Hepatic stellate cell (primary cell): ENCODE measurements around the gene MBNL2.

Source experiments
- DNase-seq: peaks from one replicate; pipeline ENCODE4 v3.0.0; 2011; ENCODE audit warnings: low spot score

The MBNL2 gene

DNA sequence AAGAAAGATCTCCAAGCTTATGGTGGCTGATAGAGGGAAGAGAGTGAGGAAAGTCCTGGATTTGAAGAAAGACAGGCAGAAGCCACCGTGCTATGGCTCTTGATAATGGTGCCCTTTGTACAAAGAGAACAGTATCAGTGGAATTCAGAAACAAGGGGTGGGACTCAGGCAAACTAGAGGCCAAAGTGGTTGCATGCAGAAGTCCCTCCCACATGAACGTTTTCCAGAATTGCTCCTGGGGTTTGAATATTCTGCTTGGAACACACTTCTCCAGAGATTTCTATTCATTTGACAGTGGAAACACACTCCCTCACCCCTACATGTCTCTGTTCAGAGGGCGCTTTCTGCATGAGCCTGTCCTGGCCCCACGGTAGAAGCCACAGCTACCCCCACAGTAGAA is 10.1 kb upstream of the MBNL2 start:
- DNase-seq = no peak

DNA sequence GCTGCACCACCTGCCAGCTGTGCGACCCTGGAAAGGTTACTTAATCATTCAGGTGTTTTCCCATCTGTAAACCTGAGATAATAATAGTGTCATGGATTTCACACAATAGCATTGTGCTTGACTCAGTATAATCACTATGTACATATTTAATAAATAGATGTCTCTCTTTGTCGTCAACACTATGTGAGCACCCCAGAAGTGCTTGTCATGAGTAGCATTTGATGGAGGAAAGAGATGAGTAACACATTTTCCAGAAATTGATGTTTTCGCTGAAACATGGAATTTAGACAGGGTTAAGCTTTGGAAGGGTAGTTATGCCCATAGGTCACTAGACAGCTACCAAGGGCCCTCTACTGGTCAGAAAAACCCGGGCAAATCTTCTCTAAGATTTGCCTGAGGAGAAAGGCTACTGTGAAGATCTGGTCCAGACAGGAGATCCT is 9.5 kb upstream of the MBNL2 start:
- DNase-seq = peak; percentile 45

- DNase-seq = no peak
These were observed 7.2 kb upstream of the MBNL2 start for GRCh38 chr13:97214921-97215320.

- no peak for DNase-seq
These were observed 6.8 kb upstream of the MBNL2 start for GRCh38 chr13:97215325-97215724.

GRCh38 chr13:97219226-97219625 is 2.9 kb upstream of the MBNL2 start:
- no peak for DNase-seq

GRCh38 chr13:97220151-97220900 is 1.8 kb upstream of the MBNL2 start:
- no peak for DNase-seq

DNA sequence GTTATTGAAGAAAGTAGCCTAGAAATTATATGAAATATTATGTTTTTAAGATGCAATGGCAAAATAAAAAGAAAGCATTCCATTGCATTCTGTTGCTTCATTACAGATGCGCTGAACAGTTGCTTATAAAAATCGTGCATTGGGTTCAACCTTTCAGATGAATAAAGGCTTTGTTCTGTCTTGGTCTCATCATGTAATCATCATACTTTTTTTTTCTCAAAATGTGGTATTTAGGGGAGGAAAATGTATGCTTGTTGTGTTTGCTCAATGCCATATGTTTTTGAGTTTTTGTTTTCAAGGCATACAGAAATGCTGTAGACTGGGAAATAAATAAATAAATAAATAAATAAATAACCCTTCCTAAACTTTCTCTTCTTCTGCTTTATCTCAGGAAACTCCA is 1.1 kb upstream of the MBNL2 start:
- DNase-seq = no peak

DNA sequence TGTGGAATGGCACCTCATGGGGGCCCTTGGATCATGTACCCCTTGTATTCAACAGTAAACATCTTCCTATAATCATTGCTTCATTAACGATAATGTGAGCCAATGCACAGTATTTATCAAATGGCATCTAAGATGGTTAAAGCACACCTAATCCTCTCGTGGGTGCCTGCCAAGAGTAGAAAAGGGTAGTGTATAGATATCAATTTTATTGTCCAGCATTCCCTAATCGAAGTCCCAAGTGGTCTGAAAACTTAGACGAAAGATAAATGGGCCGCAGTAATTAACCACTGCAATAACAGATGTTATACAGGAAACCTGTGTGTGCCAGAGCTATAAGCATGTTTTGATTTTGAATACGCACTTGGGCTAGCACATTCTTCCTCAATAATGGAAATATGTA is 667 bp upstream of the MBNL2 start:
- no peak for DNase-seq

- no peak for DNase-seq
These were observed 1.0 kb downstream of the MBNL2 start for GRCh38 chr13:97223037-97223710.

- DNase-seq = peak; percentile 64
These were observed 1.8 kb downstream of the MBNL2 start for GRCh38 chr13:97223711-97224541.

DNA sequence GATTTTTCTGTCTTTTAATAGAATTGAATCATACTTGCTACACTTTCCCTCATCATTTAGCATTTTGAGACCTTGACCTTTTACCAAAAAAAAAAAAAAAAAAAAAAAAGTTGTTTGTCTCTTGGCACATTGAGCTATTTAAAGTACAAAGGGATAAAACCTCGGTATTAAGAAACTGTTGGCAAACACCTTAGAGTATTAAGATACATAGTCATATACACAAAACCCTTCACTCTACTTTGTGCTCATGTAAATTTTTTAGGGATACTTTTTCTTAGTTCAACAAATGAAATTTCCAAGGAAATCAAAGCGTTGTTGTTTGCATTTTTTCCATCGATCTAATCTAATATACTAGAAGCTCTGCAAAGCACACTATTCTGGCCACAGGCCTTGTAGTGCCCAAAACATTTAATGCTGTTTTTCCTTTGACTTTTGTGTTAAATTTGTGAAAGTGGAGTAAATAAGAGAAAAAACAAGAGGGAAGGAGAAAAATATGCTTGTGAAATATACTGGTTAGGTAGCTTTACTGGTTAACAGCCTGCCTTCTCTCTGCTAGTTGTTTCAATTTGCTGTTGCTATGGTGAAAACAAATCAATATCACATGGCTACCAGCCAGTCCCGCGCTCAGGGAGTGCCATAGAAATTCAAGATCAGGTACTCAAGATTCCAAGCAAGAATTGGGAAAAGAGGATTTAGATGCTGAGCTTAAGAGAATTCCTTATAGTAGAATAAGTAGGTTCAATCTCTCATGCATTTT is 2.6 kb downstream of the MBNL2 start:
- DNase-seq = no peak

GRCh38 chr13:97225533-97225932 is 3.4 kb downstream of the MBNL2 start:
- no peak for DNase-seq

GRCh38 chr13:97226013-97226412 is 3.9 kb downstream of the MBNL2 start:
- DNase-seq = no peak

DNA sequence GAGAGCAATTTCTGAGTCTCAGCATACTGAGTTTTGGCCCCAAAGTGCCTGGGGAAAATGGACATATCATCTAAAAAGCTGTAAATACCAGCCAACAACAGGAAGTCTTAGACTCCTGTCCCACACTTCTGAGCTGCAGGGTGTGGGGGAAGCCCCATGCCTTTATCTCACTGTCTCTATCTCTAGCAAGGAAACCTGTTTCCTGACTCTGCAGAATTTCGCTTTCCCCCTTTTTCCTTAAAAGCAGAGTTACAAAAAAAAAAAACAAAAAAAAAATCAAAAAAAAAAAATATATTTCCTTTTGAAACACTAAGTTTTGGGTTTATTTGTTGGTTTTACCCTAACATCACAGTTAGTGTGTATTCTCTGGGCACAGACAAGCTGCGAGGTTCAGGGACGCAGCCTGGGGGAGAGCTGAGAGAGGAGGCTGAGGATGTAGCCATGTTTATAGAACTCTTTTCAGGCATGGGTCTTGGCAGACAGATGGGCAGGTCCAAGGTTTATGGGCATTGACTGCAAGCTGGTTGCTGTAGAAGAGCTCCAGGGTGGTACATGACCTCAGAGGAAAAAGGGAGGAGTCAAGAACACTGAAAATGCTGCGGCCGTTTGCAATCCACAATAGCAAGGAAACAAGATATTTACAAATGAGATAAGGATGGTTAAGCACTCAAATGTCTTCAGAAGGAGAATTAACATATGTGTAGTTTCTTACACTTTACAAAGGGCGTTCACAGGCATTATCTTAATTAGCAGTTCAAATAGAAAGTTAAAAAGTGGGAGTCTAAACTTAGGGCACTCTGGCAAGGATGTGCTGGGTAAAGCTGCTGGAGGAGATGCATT is 4.9 kb downstream of the MBNL2 start:
- no peak for DNase-seq

DNA sequence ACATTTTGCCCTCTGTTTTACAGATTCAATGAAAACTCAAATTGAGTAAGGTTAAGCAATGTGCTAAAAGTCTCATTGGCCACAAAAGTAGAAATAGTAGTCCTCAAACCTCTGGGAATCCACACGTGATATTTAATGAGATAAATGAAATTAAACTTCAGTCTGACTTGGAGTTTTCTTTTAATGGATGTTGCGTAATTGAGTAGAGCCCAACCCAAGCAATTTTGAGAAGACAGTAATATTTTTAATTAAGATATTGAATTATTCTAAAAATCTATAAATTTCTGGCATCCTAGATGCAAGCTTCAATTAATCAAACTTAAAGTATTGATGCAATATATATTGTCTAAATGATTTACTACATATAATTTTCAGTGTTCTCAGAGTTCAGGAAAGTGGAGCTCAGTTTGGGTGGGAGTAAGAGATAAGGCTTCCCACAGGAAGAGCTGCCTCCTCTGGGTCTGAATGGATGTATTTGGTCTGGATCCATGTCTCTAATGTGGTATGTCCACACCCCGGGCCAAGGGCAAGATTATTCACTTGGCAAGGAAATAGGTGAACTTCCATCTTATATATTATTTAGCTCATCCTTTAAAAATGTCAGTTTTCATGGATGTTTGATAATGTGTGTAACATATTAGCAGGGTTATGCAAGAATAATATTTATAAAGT is 6.9 kb downstream of the MBNL2 start:
- no peak for DNase-seq

DNA sequence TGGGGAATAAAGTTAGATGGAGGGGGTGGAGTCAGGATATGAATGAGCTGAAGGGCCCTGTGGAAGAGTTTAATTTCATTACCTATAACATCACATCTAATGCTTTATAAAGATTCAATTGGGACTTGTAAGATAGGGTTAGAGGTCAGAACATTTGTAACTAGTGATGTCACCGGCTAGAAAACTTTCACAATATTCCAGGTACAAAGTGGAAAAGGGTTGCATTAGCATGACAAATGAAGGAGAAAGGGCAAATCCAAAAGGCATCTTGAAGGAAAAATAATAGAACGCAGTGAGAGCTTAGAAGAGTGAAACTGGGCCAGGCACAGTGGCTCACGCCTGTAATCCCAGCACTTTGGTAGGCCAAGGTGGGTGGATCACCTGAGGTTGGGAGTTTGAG is 7.6 kb downstream of the MBNL2 start:
- no peak for DNase-seq

DNA sequence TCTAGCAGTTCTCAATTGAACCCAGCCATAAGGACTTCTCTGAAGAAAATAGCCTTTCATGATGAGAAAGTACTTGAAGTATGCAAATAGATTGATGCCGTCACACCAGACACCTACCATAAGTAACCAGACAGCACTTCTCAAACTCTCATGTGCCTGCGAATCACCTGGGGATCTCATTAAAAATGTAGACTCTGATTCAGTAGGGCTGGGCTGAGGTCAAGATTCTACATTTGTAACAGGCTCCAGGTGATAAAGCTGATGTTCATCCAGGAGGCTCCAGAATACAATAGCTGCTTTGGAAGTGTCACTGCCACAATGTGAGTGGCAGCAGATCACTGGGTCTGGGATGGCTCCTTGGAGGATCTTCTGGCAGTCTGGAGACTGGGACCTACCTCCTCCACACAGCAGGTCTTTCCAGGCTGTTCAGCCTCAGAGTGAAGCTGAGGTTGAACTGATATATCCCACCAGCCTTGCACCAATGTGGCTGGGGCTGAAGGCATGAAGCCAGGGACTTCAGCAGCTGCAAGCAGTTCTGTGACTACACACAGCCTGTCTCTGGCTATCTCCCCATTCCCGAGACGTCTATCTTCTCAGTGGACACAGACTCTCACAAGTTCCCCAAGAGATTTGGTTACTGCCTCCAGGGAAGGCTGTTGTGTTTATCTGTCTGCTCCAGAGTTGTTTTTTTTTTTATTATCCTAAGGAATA is 9.1 kb downstream of the MBNL2 start:
- no peak for DNase-seq

- no peak for DNase-seq
These were observed 9.7 kb downstream of the MBNL2 start for GRCh38 chr13:97231829-97232196.

GRCh38 chr13:97233499-97233898 is 11.4 kb downstream of the MBNL2 start:
- DNase-seq = no peak

DNA sequence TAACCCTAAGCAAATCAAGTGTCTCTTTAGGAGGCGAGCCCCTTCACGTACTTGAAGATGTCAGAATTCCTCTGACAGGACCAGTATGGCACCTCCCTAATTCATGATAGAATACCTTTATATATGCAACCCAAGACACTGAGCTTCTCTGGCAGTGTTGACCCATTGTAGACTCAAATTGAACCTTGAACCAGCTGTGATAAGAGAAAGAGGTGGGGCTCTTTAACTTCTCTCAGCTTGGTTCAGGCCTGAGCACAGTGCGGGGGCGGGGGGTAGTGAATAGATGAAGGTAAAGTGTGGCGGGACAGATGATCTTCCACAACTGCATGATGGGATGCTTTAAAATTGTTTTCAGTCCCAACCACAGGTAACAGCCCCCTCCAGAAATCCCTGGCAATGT is 12.1 kb downstream of the MBNL2 start:
- no peak for DNase-seq
